ENCODE data around the gene MICAL1.

MICAL1 gene

GRCh38 chr6:109420751-109421150, 34.8 kb downstream of the MICAL1 start:
- H3K27ac ChIP-seq: no peak overlapping the region
- H3K9ac ChIP-seq (ENCODE audit: insufficient read length): no peak overlapping the region
- no peaks in the 10 kb centered on the region for H3K9me3 ChIP-seq (ENCODE audit: low read depth, low read length)
- no peak overlapping the region for H3K4me3 ChIP-seq
- no peaks in the 10 kb centered on the region for H3K36me3 ChIP-seq (ENCODE audit: insufficient read depth, low read length)
- TF ChIP-seq EZH2 (IDR thresholded peaks at IDR 0.05): no peak
- no peak for TF ChIP-seq POLR2AphosphoS5 (IDR thresholded peaks at IDR 0.05; ENCODE audit: borderline replicate concordance, low read depth, low read length)
- no peak for TF ChIP-seq FOXP2 (optimal IDR thresholded peaks at IDR 0.05; ENCODE audit: control extremely low read depth, extremely low read length, insufficient read depth)
- no peak for DNase-seq (ENCODE audit: low read depth, low spot score)

- TF ChIP-seq EZH2 (IDR thresholded peaks at IDR 0.05) (no peak), FOXP2 (optimal IDR thresholded peaks at IDR 0.05; ENCODE audit: control extremely low read depth, extremely low read length, insufficient read depth) (no peak), POLR2AphosphoS5 (IDR thresholded peaks at IDR 0.05; ENCODE audit: borderline replicate concordance, low read depth, low read length) (no peak)
- Histone ChIP-seq H3K27ac (no peak overlapping the region), H3K4me3 (no peak overlapping the region), H3K9me3 (ENCODE audit: low read depth, low read length) (no peaks in the 10 kb centered on the region), H3K36me3 (ENCODE audit: insufficient read depth, low read length) (no peaks in the 10 kb centered on the region), H3K9ac (ENCODE audit: insufficient read length) (no peak overlapping the region)
- no peak for DNase-seq (ENCODE audit: low read depth, low spot score)
Measured at GRCh38 chr6:109417646-109418045, 37.9 kb downstream of the MICAL1 start.

GRCh38 chr6:109411034-109411433, 44.5 kb downstream of the MICAL1 start:
- H3K36me3 ChIP-seq (ENCODE audit: insufficient read depth, low read length): no peaks in the 10 kb centered on the region
- H3K9me3 ChIP-seq (ENCODE audit: low read depth, low read length): no peaks in the 10 kb centered on the region
- TF ChIP-seq EZH2 (IDR thresholded peaks at IDR 0.05): no peak
- no peak for TF ChIP-seq FOXP2 (optimal IDR thresholded peaks at IDR 0.05; ENCODE audit: control extremely low read depth, extremely low read length, insufficient read depth)
- no peak for TF ChIP-seq POLR2AphosphoS5 (IDR thresholded peaks at IDR 0.05; ENCODE audit: borderline replicate concordance, low read depth, low read length)
- DNase-seq (ENCODE audit: low read depth, low spot score): no peak
- H3K4me3 ChIP-seq: no peak overlapping the region
- H3K9ac ChIP-seq (ENCODE audit: insufficient read length): no peak overlapping the region
- no peak overlapping the region for H3K27ac ChIP-seq

GRCh38 chr6:109406196-109406595, 49.4 kb downstream of the MICAL1 start:
- no peaks in the 10 kb centered on the region for H3K36me3 ChIP-seq (ENCODE audit: insufficient read depth, low read length)
- H3K4me3 ChIP-seq: no peak overlapping the region
- no peak for DNase-seq (ENCODE audit: low read depth, low spot score)
- H3K9me3 ChIP-seq (ENCODE audit: low read depth, low read length): no peaks in the 10 kb centered on the region
- TF ChIP-seq POLR2AphosphoS5 (IDR thresholded peaks at IDR 0.05; ENCODE audit: borderline replicate concordance, low read depth, low read length) (no peak), FOXP2 (optimal IDR thresholded peaks at IDR 0.05; ENCODE audit: control extremely low read depth, extremely low read length, insufficient read depth) (no peak), EZH2 (IDR thresholded peaks at IDR 0.05) (no peak)
- no peak overlapping the region for H3K27ac ChIP-seq
- H3K9ac ChIP-seq (ENCODE audit: insufficient read length): no peak overlapping the region

- H3K9ac ChIP-seq (ENCODE audit: insufficient read length): no peak overlapping the region
- DNase-seq (ENCODE audit: low read depth, low spot score): no peak
- H3K4me3 ChIP-seq: no peak overlapping the region
Measured at GRCh38 chr6:109397020-109397419, 58.6 kb downstream of the MICAL1 start.

GRCh38 chr6:109396046-109396718, 59.4 kb downstream of the MICAL1 start:
- TF ChIP-seq EZH2 (IDR thresholded peaks at IDR 0.05) (no peak), FOXP2 (optimal IDR thresholded peaks at IDR 0.05; ENCODE audit: control extremely low read depth, extremely low read length, insufficient read depth) (no peak), POLR2AphosphoS5 (IDR thresholded peaks at IDR 0.05; ENCODE audit: borderline replicate concordance, low read depth, low read length) (no peak)
- Histone ChIP-seq H3K9ac (ENCODE audit: insufficient read length) (no peak overlapping the region), H3K9me3 (ENCODE audit: low read depth, low read length) (no peaks in the 10 kb centered on the region), H3K27ac (no peak overlapping the region), H3K4me3 (no peak overlapping the region), H3K36me3 (ENCODE audit: insufficient read depth, low read length) (no peaks in the 10 kb centered on the region)
- DNase-seq (ENCODE audit: low read depth, low spot score): no peak

More at GRCh38 chr6:109397020-109397419, 58.6 kb downstream of the MICAL1 start:
- TF ChIP-seq EZH2 (IDR thresholded peaks at IDR 0.05) (no peak), FOXP2 (optimal IDR thresholded peaks at IDR 0.05; ENCODE audit: control extremely low read depth, extremely low read length, insufficient read depth) (no peak), POLR2AphosphoS5 (IDR thresholded peaks at IDR 0.05; ENCODE audit: borderline replicate concordance, low read depth, low read length) (no peak)
- Histone ChIP-seq H3K27ac (no peak overlapping the region), H3K36me3 (ENCODE audit: insufficient read depth, low read length) (no peaks in the 10 kb centered on the region), H3K9me3 (ENCODE audit: low read depth, low read length) (no peaks in the 10 kb centered on the region)
